ENCODE results near the gene BCL2A1. TPM values are rescaled to one million over a fixed set of nuclear protein-coding genes. Genes with fewer than 3 reads are reported as not detected.

Gene BCL2A1
- total RNA-seq, 4 donors from 2014 or later: 0.83 to 4.7 (median 2.0) TPM; not detected in 1

DNA sequence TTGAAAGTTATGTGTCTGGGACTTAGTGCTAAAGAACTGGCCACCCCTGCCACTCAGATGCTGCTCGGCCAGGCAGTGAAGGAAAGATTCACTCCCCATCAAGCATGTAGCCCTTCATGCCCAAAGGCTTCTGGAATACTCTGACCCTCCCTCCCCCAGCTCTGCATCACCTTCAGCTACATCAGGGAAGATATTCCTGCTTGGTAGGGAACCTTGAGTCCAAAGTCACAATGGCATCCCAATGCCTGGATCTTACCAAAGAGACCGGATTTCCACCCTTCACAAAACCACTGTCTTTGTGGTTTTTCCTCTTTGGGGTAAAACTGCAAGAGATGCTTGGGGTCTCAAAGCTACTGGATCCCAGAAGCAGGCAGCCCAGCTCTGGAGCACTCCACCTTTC lies 18.2 kb upstream of the BCL2A1 start:
- Histone ChIP-seq H3K27me3 (no peaks in the 10 kb centered on the region), H3K9me3 (no peaks in the 10 kb centered on the region), H3K4me3 (replicated peaks in 1 of 3) (no peak overlapping the region), H3K36me3 (no peaks in the 10 kb centered on the region), H3K27ac (no peak overlapping the region), H3K4me1 (no peaks in the 10 kb centered on the region)
- DNase-seq: no peak
- TF ChIP-seq POLR2A (IDR thresholded peaks at IDR 0.05): no peak
- TF ChIP-seq CTCF (IDR thresholded peaks at IDR 0.05): no peak
- intact Hi-C loops (cut with DNase I): no loop called here
- 88 to 100% methylated on average over 2 of the region's 2 CpGs for WGBS, 2 donors

- no peaks in the 10 kb centered on the region for H3K27me3 ChIP-seq
Observed at GRCh38 chr15:79988448-79989117, 17.6 kb upstream of the BCL2A1 start.

DNA sequence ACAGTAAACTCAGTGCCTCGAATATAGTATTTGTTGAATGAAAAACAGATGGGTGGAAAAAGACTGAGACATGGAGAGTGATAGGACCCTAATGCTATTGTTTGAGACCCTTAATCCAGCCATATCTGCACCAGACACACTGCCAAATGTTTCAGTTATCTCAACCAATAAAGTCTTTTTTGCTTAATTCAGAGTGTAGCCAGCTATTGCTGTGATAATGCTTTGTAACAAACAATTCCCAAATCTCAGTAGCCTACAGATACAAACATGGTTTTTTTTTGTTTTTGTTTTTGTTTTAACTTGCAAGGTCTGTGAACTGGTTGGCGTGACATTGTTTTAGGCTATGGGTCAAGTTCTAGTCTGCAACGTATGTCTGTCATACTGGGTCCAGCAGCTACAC lies 17.0 kb upstream of the BCL2A1 start:
- H3K4me3 ChIP-seq (replicated peaks in 1 of 3): no peak overlapping the region
- no peak overlapping the region for H3K27ac ChIP-seq
- intact Hi-C loops (cut with DNase I): no loop called here
- H3K27me3 ChIP-seq: no peaks in the 10 kb centered on the region
- no peaks in the 10 kb centered on the region for H3K36me3 ChIP-seq
- 93 to 96% methylated on average over 3 of the region's 3 CpGs for WGBS, 2 donors
- TF ChIP-seq POLR2A (IDR thresholded peaks at IDR 0.05): no peak
- no peak for TF ChIP-seq CTCF (IDR thresholded peaks at IDR 0.05)
- no peaks in the 10 kb centered on the region for H3K9me3 ChIP-seq
- H3K4me1 ChIP-seq: no peaks in the 10 kb centered on the region
- no peak for DNase-seq

More at GRCh38 chr15:79988448-79989117, 17.6 kb upstream of the BCL2A1 start:
- DNase-seq: no peak
- Histone ChIP-seq H3K4me3 (replicated peaks in 1 of 3) (no peak overlapping the region), H3K27ac (no peak overlapping the region), H3K36me3 (no peaks in the 10 kb centered on the region), H3K4me1 (no peaks in the 10 kb centered on the region), H3K9me3 (no peaks in the 10 kb centered on the region)
- no peak for TF ChIP-seq CTCF (IDR thresholded peaks at IDR 0.05)
- TF ChIP-seq POLR2A (IDR thresholded peaks at IDR 0.05): no peak
- intact Hi-C loops (cut with DNase I): no loop called here
- 96 to 99% methylated on average over 3 of the region's 3 CpGs for WGBS, 2 donors

DNA sequence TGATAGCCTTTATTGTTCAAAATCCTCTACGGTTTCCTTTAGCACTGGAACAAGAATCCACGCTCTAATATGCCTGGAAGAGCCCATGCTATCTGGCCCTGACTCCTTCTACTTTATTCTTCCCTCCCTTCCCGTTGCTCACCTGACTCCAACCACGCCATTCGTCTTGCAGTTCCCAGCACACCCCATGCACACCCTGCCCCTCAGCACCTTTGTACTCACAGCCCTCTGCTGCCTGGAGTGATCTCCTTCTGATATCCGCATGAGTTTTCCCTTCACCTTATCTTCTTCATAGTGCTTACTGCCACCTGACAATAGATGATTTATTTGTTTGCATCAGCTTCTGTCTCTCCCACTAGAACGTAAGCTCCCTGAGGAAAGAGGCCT lies 16.6 kb upstream of the BCL2A1 start:
- TF ChIP-seq CTCF (IDR thresholded peaks at IDR 0.05) (no peak), POLR2A (IDR thresholded peaks at IDR 0.05) (no peak)
- WGBS, 2 donors: 86 to 87% methylated on average over 7 of the region's 7 CpGs
- Histone ChIP-seq H3K27me3 (no peaks in the 10 kb centered on the region), H3K9me3 (no peaks in the 10 kb centered on the region), H3K36me3 (no peaks in the 10 kb centered on the region), H3K27ac (no peak overlapping the region), H3K4me1 (no peaks in the 10 kb centered on the region), H3K4me3 (replicated peaks in 1 of 3) (no peak overlapping the region)
- intact Hi-C loops (cut with DNase I): no loop called here
- no peak for DNase-seq

GRCh38 chr15:79981831-79982455 lies 10.9 kb upstream of the BCL2A1 start:
- H3K4me3 ChIP-seq (replicated peaks in 1 of 3): no peak overlapping the region
- TF ChIP-seq CTCF (IDR thresholded peaks at IDR 0.05) (no peak), POLR2A (IDR thresholded peaks at IDR 0.05) (no peak)
- H3K27ac ChIP-seq: no peak overlapping the region
- no peaks in the 10 kb centered on the region for H3K9me3 ChIP-seq
- no peaks in the 10 kb centered on the region for H3K4me1 ChIP-seq
- WGBS, 2 donors: 81 to 86% methylated on average over 7 of the region's 7 CpGs
- intact Hi-C loops (cut with DNase I): no loop called here
- no peaks in the 10 kb centered on the region for H3K36me3 ChIP-seq
- no peaks in the 10 kb centered on the region for H3K27me3 ChIP-seq
- DNase-seq: no peak
